GM12801 (cell line): ENCODE measurements around the gene GPR32.
"Not testable (repeated sequence)": the region's sequence is repeated elsewhere in the genome, so short reads cannot be mapped to it uniquely, and the experiment has no call there.

Experiments used
- CTCF ChIP-seq: IDR thresholded peaks from one replicate; pipeline ENCODE4 v1.5.1; 2011; ENCODE audit warnings: control low read depth; ENCODE audit not compliant: insufficient read length; ENCODE audit errors: extremely low read depth

Gene GPR32

GRCh38 chr19:50770164-50770563 is at the start of gene GPR32:
GPR32 (plus strand) TSS chr19:50770464; CDS start chr19:50770601, 137 bp downstream.
- TF ChIP-seq CTCF, result not testable (repeated sequence)

- TF ChIP-seq CTCF, result no peak
Measured at GRCh38 chr19:50720921-50721381, 49.3 kb upstream of the GPR32 start.

GRCh38 chr19:50721441-50722137 is 48.7 kb upstream of the GPR32 start:
- TF ChIP-seq CTCF, result no peak

GRCh38 chr19:50722201-50723013 is 47.9 kb upstream of the GPR32 start:
- TF ChIP-seq CTCF, result no peak

GRCh38 chr19:50723069-50723468 is 47.2 kb upstream of the GPR32 start, which contains the start of gene CLEC11A:
CLEC11A (plus strand) TSS chr19:50723364; CDS start chr19:50723526, 162 bp downstream.
- no peak for TF ChIP-seq CTCF

GRCh38 chr19:50723735-50724521 is 46.3 kb upstream of the GPR32 start:
- TF ChIP-seq CTCF, result no peak
